ENCODE data around the gene PSRC1.

Gene PSRC1

GRCh38 chr1:109258481-109259466 is 24.2 kb downstream of the PSRC1 start:
- DNase-seq (ENCODE audit: low read depth, low spot score): no peak

GRCh38 chr1:109257682-109258421 is 25.1 kb downstream of the PSRC1 start:
- no peak for DNase-seq (ENCODE audit: low read depth, low spot score)

- no peak for DNase-seq (ENCODE audit: low read depth, low spot score)
Observed at GRCh38 chr1:109256971-109257681, 25.8 kb downstream of the PSRC1 start.

GRCh38 chr1:109256085-109256484 is 26.9 kb downstream of the PSRC1 start:
- DNase-seq (ENCODE audit: low read depth, low spot score): no peak

- no peak for DNase-seq (ENCODE audit: low read depth, low spot score)
Observed at GRCh38 chr1:109255678-109256077, 27.3 kb downstream of the PSRC1 start.

- no peak for DNase-seq (ENCODE audit: low read depth, low spot score)
Observed at GRCh38 chr1:109255097-109255651, 27.8 kb downstream of the PSRC1 start.

GRCh38 chr1:109254621-109255096 is 28.3 kb downstream of the PSRC1 start:
- DNase-seq (ENCODE audit: low read depth, low spot score): no peak

GRCh38 chr1:109253803-109254620 is 28.9 kb downstream of the PSRC1 start:
- no peak for DNase-seq (ENCODE audit: low read depth, low spot score)

GRCh38 chr1:109252893-109253802 is 29.8 kb downstream of the PSRC1 start:
- no peak for DNase-seq (ENCODE audit: low read depth, low spot score)

GRCh38 chr1:109252167-109252892 is 30.6 kb downstream of the PSRC1 start:
- DNase-seq (ENCODE audit: low read depth, low spot score): no peak

GRCh38 chr1:109251277-109252166 is 31.4 kb downstream of the PSRC1 start:
- DNase-seq (ENCODE audit: low read depth, low spot score): no peak

GRCh38 chr1:109250454-109251276 is 32.3 kb downstream of the PSRC1 start:
- no peak for DNase-seq (ENCODE audit: low read depth, low spot score)

- DNase-seq (ENCODE audit: low read depth, low spot score): no peak
Observed at GRCh38 chr1:109249654-109250401, 33.1 kb downstream of the PSRC1 start.

- no peak for DNase-seq (ENCODE audit: low read depth, low spot score)
Observed at GRCh38 chr1:109248797-109249629, 33.9 kb downstream of the PSRC1 start, which contains the start of gene CELSR2. CELSR2 (plus strand) TSS chr1:109249539; CDS start chr1:109250080, 541 bp downstream.

GRCh38 chr1:109248444-109248796 is 34.5 kb downstream of the PSRC1 start:
- DNase-seq (ENCODE audit: low read depth, low spot score): no peak
